GM19240 (cell line): ENCODE results near the gene CERS6.

Experiments
- DNase-seq: peaks from one replicate; pipeline ENCODE4 v3.0.0; 2011; ENCODE audit warnings: low spot score; ENCODE audit not compliant: insufficient read length

CERS6 gene

DNA sequence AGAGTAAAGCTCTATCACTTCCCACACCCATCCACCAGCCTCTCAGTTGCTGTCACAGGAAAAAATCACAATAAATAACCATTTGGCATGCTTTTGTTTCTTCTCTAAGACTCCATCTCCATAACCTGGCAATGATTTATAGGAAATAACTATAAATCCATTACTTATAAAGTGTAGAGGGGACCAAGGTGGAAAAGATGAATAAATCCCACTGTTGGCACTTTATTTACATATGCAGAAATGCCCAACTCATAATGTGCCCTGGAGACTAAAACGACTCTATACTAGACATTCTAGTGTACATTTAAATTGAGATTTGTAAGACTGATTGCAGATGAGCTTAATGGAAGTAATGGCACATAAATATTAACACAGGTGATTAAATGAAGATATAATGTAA, 338.9 kb downstream of the CERS6 start:
- no peak for DNase-seq

DNA sequence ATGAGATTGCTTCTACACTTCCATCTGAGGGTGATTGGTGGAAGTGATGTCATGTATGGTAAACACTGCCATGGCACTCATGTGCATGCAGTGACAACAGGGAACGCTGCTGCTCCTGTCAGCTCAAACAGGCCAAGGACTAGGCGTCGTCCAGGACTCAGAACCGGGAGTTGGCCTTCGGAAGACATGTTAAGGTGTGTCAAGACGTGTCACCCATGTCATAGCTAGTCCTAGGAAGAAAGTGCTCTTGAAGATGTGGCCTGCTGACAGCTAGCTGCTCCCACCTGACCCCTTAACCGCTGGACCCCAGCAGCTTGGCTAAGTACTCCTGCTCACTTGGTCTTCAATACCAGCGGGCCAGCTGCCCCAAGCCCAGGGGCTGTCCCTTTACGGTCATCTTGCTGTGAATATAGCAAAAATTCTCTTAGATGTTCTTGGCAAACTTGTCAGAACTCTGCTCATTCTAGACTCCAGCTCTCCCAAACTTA, 340.1 kb downstream of the CERS6 start:
- DNase-seq: no peak

DNA sequence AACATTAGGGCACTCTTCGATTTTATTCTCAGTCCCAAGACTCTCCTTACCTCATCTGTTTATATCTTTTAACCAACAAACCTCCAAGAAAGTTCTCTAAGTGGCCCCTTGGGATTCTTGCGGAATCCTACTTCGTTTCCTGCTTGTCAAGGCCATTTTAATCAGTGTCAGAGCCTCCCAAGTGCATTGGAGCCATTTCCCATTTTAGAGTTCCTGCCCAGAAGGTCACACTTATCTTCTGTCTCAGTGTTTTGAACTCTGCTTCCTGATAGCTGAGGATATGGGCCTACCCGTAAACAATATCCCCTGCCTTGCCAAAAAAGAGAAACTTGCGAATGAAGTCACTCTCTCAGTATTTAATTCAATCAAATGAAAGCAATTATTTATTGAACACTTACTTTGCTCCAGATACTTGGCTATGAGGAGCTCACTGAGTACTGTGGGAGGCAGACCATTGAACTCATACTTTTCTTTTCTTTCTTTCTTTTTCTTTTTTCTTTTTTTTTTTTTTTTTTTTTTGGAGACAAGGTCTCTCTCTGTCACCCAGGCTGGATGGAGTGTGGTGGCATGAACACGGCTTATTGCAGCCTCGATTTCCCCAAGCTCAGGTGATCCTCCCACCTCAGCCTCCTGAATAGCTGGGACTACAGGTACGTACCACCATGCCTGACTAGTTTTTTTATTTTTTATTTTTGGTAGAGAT, 340.7 kb downstream of the CERS6 start:
- DNase-seq: no peak

DNA sequence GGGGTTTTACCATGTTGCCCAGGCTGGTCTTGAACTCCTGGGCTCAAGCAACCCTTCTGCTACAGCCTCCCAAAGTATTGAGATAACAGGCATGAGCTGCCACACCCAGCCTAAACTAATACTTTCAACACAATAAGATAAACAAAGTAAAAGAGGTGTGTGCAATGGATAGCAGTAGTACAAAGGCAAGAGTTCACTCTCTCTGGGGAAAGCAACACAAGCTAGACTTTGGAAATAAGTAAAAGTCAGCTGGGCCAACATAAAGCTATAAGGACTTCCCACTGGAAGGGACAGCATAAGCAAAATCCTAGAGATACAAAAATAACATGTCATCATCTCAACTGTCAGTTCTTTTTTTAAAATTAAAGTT, 341.2 kb downstream of the CERS6 start:
- DNase-seq: no peak

DNA sequence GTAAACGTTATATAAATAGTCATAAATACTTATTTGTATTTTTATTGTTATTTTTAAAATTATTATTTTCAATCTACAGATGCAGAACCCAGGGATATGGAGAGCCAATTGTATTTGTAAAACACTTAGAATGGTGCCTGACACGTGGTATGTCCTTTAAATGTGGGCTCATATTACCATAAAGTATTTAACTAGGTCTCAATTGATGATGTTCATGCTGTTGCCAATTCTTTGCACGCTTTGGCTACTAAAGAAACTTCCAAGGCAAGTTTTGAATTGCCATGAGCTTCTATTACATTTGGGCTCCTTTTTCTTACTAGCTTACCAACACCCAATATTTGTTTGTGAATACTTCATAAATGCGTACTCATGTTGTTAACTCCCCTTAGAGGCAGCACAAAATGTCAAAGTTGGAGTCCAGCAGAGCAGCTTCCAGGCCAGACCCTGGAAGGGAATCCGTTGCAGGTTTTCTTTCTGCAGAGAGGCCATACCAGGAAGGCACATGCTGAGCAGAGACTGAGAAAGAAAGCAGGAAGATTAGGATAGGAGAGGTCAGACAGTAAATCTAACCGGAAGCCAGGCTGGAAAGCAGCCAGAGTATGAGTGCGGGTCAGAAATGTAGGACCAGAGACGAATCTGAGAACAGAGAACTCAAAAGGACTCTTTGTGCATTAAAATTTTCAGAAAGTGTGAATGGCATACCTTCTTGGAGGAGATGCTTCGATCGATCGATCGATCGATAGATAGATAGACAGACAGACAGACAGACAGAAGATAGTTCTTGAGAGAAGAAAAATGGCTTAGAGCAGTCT, 342.2 kb downstream of the CERS6 start:
- no peak for DNase-seq

DNA sequence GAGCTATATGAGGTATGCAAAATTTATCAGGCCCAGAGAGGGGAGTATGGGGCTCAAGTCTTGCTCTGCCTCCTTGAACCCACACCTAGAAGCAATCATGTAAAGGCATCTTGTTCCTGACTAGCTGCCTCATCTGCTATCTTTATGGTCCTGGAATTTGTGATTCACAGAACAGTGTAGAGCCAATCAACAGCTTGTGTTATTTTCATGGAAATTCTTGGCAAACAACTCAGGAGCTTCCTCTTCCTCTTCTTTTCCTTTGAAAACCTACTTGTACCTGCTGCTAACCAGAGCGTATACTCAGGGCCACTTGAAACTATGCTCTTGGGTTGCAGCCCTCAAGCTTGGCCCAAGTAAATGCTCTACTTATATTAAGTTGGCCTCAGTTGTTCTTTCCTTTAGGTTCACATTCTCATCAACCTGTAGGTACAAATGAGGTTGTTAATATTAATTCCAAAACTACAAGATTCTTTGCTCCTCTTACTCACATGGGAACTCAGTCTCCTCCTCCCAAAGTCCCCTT, 342.9 kb downstream of the CERS6 start:
- DNase-seq: no peak

DNA sequence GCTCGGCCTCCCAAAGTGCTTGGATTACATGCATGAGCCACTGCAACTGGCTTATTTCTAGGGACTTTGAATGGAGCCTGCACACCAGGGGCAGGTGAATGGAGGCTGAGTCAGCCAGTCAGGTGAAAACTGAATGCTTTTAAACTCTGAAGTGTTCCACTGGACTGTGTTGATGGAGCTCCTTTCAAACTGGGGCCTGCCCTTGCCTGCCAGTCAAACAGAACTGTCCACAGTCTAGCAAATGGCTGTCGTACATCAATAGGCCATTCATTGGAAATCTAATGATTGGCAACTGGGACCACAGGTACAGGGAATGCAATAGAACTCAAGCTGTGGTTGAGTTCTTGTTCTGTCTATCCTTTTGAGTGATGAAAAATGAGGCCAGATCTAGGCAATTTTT, 345.4 kb downstream of the CERS6 start:
- DNase-seq: no peak

DNA sequence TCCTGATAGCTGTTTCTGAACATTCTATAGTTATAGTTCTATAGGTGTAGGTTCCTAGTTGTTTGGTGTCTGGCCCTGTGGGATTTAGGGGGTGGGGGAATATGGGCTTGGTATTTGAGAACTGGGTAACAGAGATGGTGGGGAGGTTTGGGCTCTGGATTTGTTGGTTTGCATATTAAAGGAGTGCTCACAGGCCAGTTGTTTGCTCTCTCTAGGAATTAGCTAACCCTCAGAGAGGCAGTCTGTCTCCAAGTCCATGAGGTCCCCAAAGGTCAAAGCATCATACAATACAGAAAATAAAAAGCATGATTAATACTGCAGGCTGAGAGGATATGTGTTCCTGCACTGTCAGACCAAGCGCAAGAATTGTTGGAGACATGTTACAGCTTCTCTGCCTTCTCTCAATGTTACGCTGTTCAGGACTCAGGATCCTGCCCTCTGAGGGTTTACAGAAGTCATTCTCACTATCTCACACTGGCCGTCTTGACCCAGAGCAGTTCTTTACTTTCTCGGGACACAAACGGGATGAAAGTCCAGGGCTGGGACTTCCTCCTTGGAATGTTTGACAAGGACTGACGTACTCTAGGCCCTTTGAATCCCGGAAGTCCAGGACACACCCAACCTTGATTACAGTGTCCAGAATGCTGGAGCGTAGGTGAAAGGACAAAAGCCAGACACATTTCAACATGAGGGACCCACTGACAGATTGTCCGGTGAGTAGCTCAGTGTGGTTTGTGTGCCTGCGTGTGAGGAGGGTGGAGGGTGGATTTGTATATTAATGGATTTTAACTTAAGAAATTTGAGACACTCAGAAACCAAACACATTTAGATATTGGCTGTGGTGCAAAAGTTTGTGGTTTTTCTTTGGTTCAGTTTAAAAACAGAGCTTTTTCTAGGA, 346.1 kb downstream of the CERS6 start, which contains the start of gene NOSTRIN:
Gene NOSTRIN, plus strand, starts transcription at position 677 of the 898 bp plus-strand sequence. Its CDS starts 10 bp downstream, at position 687.
- DNase-seq: no peak

DNA sequence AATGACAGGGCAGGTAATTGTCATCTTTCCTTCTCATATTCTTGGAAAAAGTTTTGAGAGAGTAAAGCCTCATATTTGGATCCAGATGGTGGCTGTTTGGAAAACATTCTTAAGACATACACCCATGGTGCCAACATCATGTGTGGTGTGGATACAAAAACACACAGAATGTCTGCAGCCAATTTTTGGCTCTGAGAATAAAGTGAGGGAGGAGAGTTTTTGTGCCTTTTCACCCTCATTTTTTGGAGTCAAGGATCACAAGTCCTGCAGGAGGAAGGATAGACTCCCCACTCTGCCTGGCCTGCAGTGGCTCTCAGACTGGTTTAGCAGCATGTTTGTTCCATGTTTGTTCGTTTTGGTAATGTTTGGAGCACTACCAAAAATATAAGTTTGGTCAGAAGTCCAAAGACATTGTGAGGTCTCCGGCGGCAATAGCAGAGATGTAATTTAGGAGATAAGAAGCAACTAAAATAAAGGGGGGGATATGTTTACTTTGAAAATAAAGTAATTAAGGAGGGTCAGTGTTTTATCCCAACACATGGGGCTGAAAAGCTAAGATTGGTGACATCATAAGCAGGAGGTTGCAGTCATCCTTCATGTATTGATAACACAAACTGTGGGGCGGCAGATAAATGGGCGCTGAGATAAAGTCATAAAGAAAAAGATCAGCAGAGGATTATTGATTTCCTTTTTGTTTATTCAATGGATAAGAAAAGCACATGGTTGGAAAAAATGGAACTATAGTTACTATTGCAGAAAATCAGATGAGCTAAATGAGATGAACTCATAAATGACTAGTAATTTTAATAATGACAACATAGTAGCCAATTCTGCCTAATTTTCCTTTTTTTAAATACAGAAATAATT, 347.0 kb downstream of the CERS6 start:
- no peak for DNase-seq

DNA sequence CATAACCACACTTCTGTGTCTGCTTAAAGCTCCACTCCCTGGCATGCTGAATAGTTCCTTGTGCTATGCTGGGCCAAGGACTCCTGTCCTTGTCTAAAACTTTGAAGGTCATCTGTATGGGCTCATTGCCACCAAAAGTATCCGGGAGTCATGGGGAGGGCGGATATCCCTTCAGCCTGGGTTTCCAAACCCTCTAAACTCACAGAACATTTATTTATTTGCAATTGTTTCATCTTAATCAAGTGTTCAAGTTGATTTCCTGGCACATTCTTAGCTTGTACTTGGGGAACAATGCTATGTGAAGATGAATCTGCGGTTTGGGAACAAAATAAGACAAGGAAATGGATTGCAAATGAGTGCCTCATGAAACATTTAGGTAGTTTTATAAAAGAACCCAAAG, 348.1 kb downstream of the CERS6 start:
- no peak for DNase-seq

DNA sequence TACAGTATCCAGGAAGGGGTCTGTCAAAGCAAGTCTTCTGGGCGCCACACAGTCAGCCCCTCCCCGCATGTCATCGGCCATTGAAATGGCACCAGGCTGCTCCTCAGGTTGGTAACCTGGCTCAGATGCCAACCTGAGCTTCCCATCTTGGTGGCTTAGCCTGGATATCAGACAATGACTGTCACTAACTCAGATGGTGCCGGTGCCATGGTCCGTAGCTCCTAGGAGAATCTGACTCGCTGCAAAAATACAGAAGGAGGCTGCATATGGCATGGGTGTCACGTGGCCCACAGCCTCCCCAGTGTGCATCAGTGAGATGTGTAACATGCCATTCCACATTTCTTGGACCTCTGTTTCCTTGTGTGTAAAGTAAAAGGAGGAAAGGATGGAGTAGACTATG, 349.5 kb downstream of the CERS6 start:
- no peak for DNase-seq

DNA sequence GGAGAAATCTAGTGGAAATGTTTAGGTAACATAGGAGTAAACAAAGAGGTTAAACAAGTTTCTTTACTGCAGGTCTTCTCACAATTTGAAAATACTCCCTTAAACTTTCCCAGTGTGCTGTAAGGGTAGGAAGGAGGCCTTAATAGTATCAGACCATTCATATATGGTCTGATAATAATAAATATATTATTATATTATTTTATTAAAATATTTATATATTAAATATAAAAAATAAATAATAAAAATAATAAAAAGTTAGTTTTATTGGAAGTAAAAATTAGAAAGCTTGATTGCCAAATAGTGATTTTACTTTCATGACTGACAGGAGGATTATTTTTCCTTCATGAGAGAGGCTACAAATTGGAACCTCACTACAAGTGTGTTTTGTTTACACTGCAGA, 353.5 kb downstream of the CERS6 start:
- no peak for DNase-seq

DNA sequence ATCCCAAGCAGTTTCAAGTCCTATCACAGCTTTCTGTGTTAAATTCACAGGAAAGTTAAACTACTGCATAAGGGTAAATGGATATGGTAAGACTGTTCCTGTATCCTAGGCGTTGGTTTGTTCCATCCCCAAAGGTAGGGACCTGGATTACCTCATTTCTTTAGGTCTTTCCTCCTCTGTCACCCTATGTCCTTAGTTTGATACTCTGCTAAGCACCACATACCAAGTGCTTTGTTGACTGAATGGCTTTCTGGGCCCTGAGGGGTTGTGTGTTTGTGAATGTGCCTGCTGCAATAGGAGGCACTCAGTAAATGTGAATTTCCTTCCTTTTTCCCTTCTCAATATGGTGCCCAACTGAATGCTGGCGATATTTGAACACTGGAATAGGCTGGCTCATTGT, 354.2 kb downstream of the CERS6 start:
- DNase-seq: no peak

DNA sequence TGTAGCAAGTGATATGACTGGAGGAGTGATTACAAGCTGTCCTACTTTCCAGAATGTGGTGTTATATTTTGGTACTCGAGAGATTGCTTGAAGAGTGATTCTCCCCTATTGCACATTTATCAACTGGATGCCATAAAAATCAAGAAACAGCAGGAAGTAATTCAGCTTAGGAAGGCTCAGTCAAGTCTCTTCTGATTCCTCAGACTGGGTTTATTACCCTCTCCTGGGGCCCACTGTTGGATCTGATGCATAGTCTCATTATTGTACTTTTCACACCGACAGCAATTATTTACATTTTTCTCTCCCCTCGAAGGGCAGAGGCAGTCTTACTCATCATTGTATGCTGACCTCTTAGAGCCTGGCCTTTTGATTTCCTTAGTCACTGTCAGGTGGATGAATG, 355.6 kb downstream of the CERS6 start:
- no peak for DNase-seq

DNA sequence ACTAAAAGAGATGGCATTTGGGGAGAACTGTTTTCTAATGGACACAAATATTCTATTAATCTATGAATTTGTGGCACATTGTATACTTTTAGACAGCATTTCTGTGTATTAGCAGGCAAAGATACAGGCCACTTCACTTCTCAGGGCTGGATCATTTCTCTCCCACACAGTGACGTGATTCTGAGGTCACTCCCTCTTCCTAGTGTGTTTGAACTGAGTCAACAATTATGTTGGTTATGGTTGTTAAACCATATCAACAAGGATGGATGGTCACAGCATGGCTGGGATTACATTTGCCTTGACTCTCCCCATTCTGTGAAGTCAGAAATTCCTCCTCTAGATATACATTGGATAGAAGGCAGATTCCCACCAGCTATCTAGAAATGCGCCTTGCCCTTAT, 358.0 kb downstream of the CERS6 start:
- no peak for DNase-seq

DNA sequence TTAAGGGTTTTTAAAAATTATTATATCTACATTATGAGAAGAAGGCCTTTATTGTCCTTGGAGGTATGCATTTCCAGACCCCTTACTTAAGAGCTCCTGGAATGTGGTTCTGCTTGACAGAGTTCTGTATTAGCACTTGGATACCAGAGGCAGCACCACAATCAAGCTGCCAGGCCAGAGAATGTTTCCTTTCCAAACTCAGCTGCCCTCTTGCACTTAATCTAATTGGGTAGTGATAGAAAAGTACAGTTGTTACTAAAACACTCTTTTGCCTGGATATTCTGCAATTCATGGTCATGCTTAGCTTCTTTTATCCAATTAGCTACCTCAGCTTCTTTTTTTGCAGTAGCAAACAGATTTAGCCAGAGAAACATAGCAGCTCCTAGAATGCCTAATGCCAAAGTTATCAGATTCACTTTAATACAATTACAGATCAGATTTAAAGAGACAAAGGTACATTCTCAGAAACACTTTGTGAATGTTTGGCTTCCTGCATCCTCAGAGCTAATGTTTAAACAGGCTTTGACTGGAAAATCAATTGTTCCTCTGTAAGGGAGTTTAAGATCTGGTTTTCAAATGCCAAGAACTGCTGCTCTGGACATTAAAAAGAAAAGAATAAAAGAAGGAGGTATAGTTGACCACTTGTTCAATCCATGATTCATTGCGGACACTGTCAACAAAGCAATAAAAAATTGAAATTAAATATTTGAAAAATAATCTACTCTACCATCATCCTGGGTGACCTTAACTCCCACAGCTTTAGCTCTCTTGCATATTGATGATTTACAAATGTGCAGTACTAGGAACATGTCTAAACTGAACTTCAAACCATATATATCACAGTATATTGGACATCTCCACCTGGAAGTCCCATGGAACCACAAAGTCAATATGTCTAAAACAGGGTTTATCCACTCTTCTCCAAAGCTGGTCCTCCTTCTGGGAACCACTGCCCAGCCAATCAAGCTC, 359.2 kb downstream of the CERS6 start:
- DNase-seq: no peak

DNA sequence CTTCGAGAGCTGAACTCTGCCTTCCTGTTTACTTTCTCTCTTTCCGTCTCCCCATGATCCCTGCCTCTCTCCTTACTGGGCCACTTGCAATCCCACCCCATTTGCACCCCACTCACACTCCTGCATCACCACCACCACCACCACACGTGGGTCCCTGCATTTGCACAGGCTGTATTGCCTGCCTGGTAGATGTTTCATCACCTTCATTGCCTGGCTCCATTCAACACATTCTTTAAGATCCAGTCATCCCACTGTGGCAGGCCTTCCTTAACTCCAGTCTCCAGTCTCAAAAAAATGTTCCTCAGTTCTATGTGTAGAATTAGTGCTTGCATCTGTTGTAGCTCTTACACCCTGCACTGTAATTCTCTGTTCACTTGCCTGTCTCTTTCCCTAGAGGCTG, 360.3 kb downstream of the CERS6 start:
- DNase-seq: no peak

DNA sequence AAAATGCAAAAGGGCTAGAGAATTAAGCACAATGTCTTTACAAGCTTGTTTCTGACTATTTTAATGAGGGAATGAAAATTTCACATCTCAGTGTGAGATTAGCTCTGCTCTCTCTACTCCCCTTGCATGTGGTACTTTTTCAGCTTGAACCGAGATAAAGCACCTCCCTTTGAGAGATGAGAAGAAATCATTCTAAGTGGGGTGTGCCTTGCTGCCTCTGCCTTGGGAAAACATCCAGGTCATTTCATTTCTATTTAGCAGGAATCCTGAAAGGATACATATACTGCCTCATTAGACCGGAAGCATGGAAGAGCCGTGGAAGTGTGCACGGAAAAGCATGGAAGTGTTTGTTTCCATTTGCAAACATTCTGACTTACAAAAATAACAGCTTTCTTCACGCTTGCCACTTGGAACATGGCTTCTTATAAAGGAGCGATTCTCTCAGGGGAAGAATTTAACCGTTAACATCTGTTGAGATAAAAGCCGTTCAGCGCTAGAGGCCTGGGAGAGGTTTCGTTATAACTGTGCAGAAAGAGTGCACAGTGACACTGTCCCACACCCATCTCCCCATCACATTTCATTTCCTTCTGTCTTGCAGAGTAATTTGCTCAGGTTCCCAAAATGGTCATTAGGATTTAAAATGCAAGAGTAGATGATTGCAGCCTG, 363.1 kb downstream of the CERS6 start:
- no peak for DNase-seq
